GM12875 (cell line): ENCODE results near the gene SESN3.
"Not testable (repeated sequence)": the region's sequence is repeated elsewhere in the genome, so short reads cannot be mapped to it uniquely, and the experiment has no call there.

Source experiments
- H3K4me3 ChIP-seq: one replicate; pipeline ENCODE4 v1.5.1; 2011; ENCODE audit warnings: low read depth, low read length, control low read depth
- TF ChIP-seq, protein P1 (sequence below): IDR thresholded peaks from 2 replicates; pipeline ENCODE4 v1.5.1; 2011; ENCODE audit warnings: low read depth, mild to moderate bottlenecking, control low read depth, inconsistent platforms, low read length, moderate library complexity, borderline replicate concordance; ENCODE audit not compliant: insufficient read depth

SESN3 gene

DNA sequence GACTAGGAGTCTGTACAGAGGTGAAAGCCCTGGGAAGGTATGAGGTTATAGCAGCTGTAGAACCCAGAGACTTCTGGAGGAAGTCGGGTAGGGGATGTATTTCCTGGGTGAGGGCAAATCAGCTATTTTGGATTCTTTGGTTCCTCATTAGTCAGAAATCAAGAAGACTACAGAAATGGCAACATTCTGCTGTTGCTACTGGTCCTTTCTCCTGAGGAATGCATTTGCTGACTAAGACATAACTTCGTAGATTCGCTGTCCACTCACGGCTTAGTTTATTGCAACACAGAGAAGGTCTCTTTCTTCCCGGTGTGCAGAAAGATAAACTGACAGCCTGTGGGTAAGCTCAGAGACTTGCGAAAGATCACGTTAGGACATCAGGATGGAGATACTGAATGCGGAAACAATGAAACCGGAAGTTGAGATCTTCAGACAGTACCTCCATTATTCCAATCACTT, 25.3 kb upstream of the SESN3 start:
- no peak overlapping the region for H3K4me3 ChIP-seq
- TF ChIP-seq, protein P1, sequence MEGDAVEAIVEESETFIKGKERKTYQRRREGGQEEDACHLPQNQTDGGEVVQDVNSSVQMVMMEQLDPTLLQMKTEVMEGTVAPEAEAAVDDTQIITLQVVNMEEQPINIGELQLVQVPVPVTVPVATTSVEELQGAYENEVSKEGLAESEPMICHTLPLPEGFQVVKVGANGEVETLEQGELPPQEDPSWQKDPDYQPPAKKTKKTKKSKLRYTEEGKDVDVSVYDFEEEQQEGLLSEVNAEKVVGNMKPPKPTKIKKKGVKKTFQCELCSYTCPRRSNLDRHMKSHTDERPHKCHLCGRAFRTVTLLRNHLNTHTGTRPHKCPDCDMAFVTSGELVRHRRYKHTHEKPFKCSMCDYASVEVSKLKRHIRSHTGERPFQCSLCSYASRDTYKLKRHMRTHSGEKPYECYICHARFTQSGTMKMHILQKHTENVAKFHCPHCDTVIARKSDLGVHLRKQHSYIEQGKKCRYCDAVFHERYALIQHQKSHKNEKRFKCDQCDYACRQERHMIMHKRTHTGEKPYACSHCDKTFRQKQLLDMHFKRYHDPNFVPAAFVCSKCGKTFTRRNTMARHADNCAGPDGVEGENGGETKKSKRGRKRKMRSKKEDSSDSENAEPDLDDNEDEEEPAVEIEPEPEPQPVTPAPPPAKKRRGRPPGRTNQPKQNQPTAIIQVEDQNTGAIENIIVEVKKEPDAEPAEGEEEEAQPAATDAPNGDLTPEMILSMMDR: no peak

DNA sequence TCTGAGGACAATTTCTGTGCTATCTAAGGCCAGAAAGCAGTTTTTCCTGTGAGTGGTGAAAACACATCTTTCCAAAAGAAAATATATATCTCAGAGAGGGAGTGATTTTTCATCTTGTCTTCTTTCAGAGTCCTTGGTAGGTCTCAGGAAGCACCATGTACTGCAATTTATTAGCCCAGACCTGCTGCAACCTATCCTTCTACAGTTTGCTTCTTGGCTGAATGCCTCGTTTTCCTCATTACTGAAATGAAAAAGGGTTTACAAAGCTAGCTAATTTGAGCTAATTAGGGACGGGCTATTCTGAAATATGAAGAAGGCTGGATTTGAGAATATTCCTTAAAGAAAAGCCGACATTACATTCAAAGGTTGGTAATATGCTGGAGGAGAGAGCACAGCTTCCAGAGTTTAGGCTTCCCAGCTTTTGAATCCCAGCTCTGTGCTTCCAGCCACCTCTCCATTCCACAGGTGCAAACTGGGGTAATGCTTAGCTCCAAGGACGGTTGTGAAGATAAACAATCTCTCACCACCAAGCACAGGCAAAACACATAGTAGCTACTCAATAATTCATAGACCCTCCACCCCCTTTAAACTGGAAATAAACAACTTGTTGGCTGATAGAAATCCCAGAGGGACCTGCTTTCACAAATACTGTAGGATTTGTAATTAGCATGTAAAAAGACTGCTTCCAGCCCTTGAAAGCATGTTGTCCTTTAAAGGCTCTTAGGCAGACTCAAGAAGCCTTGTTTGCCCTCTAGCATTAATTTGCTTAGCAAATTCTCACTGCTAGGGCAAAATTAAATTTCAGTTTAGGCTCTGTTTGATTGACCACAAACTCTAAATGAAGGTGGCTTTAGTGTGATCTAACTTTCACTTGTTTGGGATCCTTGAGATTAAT, 24.5 kb upstream of the SESN3 start:
- H3K4me3 ChIP-seq: no peak overlapping the region

DNA sequence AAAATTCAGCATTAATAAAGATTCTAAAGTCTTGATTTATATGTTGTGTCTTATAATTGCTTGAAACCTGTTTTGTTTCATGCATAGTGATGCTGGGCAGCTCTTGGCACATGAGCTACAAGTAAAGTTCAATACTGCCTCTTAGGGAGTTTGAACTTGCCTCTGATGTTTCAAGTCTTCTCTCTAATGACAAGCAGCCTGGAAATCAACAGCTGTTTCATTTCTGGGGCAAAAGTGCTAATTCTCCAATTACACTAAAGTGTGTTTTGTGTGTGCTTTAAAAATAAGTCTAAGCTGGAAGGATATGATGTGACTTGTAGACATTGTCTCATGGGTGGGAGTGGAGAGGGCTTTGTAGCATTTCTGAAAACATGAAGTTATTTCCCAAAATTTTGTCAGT, 23.7 kb upstream of the SESN3 start:
- TF ChIP-seq, protein P1: no peak
- H3K4me3 ChIP-seq: no peak overlapping the region

More for the DNA sequence above, 24.5 kb upstream of the SESN3 start:
- TF ChIP-seq, protein P1: no peak

DNA sequence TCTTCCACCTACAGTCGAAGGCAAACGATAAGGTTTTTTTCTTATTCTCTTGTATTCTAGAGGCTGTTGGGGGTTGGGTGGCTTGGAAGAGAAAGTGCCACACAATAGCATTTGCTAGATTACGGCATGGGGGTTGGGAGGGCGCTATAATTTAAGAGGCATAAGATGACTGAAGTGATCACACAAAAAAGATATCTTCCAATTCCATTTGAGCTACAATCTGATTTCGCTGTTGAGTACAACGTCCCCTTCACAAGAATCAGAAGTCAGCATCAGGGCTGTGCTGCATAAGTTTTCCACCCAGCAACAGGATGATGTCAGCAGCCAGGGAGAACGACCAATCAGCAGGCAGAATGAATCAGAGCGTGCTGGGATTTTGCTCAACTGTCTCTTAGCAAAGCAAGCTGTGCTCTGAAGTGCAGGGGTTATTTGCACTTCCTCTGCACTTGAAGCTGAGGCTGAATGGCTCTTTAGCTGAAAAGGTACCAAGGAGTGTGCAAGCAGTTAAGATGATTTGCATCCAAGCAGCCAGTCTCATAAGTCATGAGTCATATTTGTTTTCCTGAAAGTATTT, 23.2 kb upstream of the SESN3 start:
- H3K4me3 ChIP-seq: peak overlapping the region; percentile 26
- TF ChIP-seq, protein P1: no peak

DNA sequence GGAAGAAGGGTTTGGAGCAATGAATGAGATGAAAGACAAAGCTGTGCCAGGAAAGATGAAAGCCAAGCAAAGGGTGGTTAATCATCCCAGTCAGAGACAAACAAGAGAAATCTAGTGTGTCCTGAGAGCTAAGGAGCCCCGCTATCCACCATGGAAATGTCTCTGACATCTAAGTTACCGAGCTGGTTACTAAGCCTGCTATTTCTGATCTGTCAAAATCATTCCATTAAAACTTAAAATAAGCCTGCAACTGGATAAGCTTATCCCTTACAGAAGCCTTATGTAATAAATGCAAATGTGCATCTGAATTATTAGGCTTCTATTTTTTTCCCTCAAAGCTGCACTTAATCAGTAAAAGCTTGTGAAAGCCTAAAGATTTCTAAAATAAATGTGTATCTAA, 22.1 kb upstream of the SESN3 start:
- TF ChIP-seq, protein P1: no peak
- no peak overlapping the region for H3K4me3 ChIP-seq

DNA sequence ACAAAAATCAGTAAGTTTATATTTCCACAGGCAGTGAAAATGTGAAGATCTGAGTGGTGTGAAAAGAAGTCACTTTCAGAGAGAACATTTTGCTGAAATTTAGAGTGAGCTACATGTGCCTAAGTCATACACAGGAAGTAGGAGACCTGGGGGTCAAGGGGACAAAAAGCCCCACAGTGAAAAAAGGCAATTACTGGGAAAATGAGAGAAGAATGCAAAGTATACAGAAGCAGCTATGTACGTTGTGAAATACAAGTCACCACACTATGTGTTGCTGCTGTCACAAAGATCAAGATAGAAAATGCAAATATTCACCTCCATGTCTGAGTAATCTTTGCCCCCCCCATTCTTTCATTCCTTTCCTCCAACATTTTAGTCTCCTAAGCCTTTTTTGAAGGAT, 21.6 kb upstream of the SESN3 start:
- TF ChIP-seq, protein P1: no peak
- H3K4me3 ChIP-seq: no peak overlapping the region

DNA sequence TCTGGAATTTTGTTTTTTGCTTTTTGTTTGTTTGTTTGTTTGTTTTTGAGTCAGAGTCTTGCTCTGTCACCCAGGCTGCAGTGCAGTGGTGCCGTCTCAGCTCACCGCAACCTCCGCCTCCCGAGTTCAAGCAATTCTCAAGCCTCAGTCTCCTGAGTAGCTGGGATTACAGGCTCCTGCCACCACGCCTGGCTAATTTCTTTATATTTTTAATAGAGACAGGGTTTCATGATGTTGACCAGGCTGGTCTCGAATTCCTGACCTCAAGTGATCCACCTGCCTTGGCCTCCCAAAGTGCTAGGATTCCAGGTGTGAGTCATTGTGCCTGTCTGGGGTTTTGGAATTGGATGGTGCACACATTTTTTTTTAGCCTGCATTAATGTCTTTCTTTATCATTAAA, 20.9 kb upstream of the SESN3 start:
- not testable (repeated sequence) for H3K4me3 ChIP-seq
